ENCODE data around the gene ERRFI1. TPM values are rescaled to one million over a fixed set of nuclear protein-coding genes. Genes with fewer than 3 reads are reported as not detected.
A peak's percentile ranks its signal among the peaks of the same experiment; 100 is the strongest.

The ERRFI1 gene
- total RNA-seq, 2 donors from 2014 or later: 61.4 to 72.5 TPM

DNA sequence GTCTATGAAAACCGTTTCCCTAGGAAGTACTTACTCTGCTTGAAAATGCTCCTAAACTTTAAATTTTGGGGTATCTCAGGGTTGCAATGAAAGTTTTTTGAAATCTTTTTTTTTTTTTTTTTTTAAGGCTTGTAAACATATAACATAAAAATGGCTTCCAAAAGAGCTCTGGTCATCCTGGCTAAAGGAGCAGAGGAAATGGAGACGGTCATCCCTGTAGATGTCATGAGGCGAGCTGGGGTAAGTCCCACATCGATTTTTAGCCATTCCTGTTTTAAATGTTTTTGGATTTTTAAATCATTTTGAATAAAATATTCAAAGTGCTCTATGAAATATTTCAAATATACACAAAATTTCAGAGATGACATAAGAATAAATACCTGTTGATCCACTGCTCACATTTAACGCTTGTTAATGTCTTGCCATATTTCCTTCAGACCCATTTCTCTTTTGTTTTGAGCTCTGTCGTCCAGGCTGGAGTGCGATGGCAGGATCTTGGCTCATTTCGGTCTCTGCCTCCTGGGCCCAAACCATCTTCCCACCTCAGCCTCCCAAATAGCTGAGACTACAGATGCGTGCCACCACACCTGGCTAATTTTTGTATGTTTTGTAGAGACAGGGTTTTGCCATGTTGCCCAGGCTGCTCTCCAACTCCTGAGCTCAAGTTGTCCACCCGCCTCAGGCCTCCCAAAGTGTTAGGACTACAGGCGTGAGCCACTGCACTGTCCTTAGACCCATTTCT lies 63.3 kb downstream of the ERRFI1 start:
- WGBS, 2 experiments (ENCODE audit: insufficient coverage in 1 of 2, insufficient read length in 1 of 2): 87 to 95% methylated on average over 6 to 11 of the region's 11 CpGs
- Histone ChIP-seq H3K27me3 (ENCODE audit: control insufficient read depth, insufficient read depth, low read length, poor library complexity, severe bottlenecking) (no peaks in the 10 kb centered on the region), H3K36me3 (ENCODE audit: control insufficient read depth, insufficient read depth, low read length) (peaks cover 51% of the 10 kb centered on the region), H3K4me3 (ENCODE audit: low read length) (peak overlapping the region; percentile 100), H3K9me3 (ENCODE audit: control insufficient read depth, low read length) (no peaks in the 10 kb centered on the region), H3K4me1 (ENCODE audit: control insufficient read depth, insufficient read depth, low read length) (no peaks in the 10 kb centered on the region), H3K9ac (ENCODE audit: extremely low read depth, low read length, poor library complexity, severe bottlenecking) (peak overlapping the region; percentile 90), H3K27ac (ENCODE audit: low read depth, low read length) (no peak overlapping the region)
- H3K36me3 Mint-ChIP-seq (ENCODE audit: low read depth): peaks cover 43% of the 10 kb centered on the region
- no peak overlapping the region for H3K27ac Mint-ChIP-seq
- peaks cover 19% of the 10 kb centered on the region for H3K4me1 Mint-ChIP-seq
- H3K4me3 Mint-ChIP-seq: peak overlapping the region; percentile 86
- TF ChIP-seq, protein P1, sequence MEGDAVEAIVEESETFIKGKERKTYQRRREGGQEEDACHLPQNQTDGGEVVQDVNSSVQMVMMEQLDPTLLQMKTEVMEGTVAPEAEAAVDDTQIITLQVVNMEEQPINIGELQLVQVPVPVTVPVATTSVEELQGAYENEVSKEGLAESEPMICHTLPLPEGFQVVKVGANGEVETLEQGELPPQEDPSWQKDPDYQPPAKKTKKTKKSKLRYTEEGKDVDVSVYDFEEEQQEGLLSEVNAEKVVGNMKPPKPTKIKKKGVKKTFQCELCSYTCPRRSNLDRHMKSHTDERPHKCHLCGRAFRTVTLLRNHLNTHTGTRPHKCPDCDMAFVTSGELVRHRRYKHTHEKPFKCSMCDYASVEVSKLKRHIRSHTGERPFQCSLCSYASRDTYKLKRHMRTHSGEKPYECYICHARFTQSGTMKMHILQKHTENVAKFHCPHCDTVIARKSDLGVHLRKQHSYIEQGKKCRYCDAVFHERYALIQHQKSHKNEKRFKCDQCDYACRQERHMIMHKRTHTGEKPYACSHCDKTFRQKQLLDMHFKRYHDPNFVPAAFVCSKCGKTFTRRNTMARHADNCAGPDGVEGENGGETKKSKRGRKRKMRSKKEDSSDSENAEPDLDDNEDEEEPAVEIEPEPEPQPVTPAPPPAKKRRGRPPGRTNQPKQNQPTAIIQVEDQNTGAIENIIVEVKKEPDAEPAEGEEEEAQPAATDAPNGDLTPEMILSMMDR (conservative IDR thresholded peaks at IDR 0.05): no peak
- DNase-seq: no peak
- H3K27me3 Mint-ChIP-seq (ENCODE audit: insufficient read depth): no peaks in the 10 kb centered on the region
- H3K9me3 Mint-ChIP-seq: no peaks in the 10 kb centered on the region

DNA sequence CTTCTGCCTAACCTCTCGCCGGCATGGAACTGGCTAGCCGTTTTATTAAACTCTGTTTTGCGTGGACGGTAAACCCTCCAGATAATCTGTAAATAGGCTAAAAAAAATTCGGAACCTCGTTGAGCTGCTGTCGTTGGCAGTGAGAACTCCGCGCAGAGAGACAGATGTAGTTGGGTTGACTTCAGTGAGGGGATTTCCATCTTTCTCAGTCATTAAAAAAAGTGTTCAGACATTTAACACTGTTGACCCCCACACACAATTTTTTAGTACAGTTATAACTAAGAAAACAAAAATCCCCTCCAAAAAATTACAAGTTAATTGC lies 64.1 kb downstream of the ERRFI1 start:
- H3K4me1 Mint-ChIP-seq: peaks cover 19% of the 10 kb centered on the region
- no peaks in the 10 kb centered on the region for H3K27me3 Mint-ChIP-seq (ENCODE audit: insufficient read depth)
- Histone ChIP-seq H3K36me3 (ENCODE audit: control insufficient read depth, insufficient read depth, low read length) (peaks cover 44% of the 10 kb centered on the region), H3K27ac (ENCODE audit: low read depth, low read length) (peak overlapping the region; percentile 73), H3K27me3 (ENCODE audit: control insufficient read depth, insufficient read depth, low read length, poor library complexity, severe bottlenecking) (no peaks in the 10 kb centered on the region), H3K9ac (ENCODE audit: extremely low read depth, low read length, poor library complexity, severe bottlenecking) (peak overlapping the region; percentile 90), H3K9me3 (ENCODE audit: control insufficient read depth, low read length) (no peaks in the 10 kb centered on the region), H3K4me1 (ENCODE audit: control insufficient read depth, insufficient read depth, low read length) (no peaks in the 10 kb centered on the region), H3K4me3 (ENCODE audit: low read length) (peak overlapping the region; percentile 100)
- H3K4me3 Mint-ChIP-seq: peak overlapping the region; percentile 86
- TF ChIP-seq, protein P1 (conservative IDR thresholded peaks at IDR 0.05): no peak
- peaks cover 38% of the 10 kb centered on the region for H3K36me3 Mint-ChIP-seq (ENCODE audit: low read depth)
- 0 to 1% methylated on average over 8 to 10 of the region's 10 CpGs for WGBS, 2 experiments (ENCODE audit: insufficient coverage in 1 of 2, insufficient read length in 1 of 2)
- H3K9me3 Mint-ChIP-seq: no peaks in the 10 kb centered on the region
- peak overlapping the region; percentile 94 for H3K27ac Mint-ChIP-seq
- no peak for DNase-seq

Other genes starting within 250 kb of the ERRFI1 start
- gene PER3, start 242.0 kb downstream of the ERRFI1 start, total RNA-seq: 1 to 10 TPM; 3.9 to 6.3 TPM
- not detected for gene UTS2, start 173.2 kb downstream of the ERRFI1 start, total RNA-seq
- not detected for gene TNFRSF9, start 85.5 kb downstream of the ERRFI1 start, total RNA-seq
- gene PARK7, start 64.6 kb downstream of the ERRFI1 start, total RNA-seq: 100 to 1,000 TPM; 304 to 378 TPM